DOHH2 (cell line): ENCODE results near the gene CHCHD3.

Experiments used
- CTCF ChIP-seq: fragments of 200-600 bp; sonication (generic); IDR thresholded peaks from one replicate; pipeline ENCODE4 v1.5.1; 2014; ENCODE audit warnings: antibody characterized with exemption, mild to moderate bottlenecking, low read depth, low read length; ENCODE audit not compliant: poor library complexity, severe bottlenecking
- EZH2phosphoT487 ChIP-seq: fragments of 200-600 bp; sonication (generic); IDR thresholded peaks from 2 replicates; pipeline ENCODE4 v1.6.1; 2017; ENCODE audit warnings: borderline replicate concordance, mild to moderate bottlenecking, antibody characterized with exemption, low read length, moderate library complexity, mixed read lengths

DNA sequence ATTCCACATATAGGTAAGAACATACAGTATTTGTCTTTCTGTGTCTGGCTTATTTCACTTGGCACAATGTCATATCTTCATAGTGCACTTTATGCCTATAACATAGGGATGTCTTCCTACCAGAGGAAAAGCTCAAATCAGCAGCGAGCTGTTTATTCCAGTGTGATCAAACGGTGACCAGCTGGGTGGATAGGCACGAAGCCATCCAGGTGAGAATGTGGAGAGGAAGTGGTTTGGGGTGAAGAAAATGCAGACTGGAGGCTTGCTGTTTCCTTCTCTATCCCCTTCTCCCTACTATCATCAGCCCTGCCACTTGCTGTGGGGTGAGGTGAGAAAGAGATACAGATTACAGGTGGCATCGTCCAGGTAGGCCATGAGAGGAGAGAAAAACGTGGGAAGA, 52.4 kb downstream of the CHCHD3 start:
- no peak for TF ChIP-seq CTCF
- no peak for TF ChIP-seq EZH2phosphoT487
